Keratinocyte (primary cell): ENCODE results near the gene CRYL1. TPM values are rescaled to one million over a fixed set of nuclear protein-coding genes. Genes with fewer than 3 reads are reported as not detected.
A peak's percentile ranks its signal among the peaks of the same experiment; 100 is the strongest.

Experiments used
- DNase-seq: peaks from one replicate; pipeline ENCODE4 v3.0.0-alpha.2; 2011; ENCODE audit warnings: low read depth, missing footprints, low spot score
- FAIRE-seq: peaks from 2 replicates; lab custom pipeline; 2011; peaks lifted over from hg19 to GRCh38; lab: Jason Lieb, UNC
- H2AFZ ChIP-seq: 2 replicates; pipeline ENCODE4 v1.6.0; 2012; ENCODE audit warnings: low read length, control low read depth, inconsistent platforms; ENCODE audit not compliant: control insufficient read depth
- H3K27ac ChIP-seq: 2 replicates; pipeline ENCODE4 v1.5.1; 2011; ENCODE audit warnings: low read length; ENCODE audit not compliant: control insufficient read depth, insufficient read depth
- H3K27me3 ChIP-seq: 3 replicates; pipeline ENCODE4 v1.6.0; 2011; ENCODE audit warnings: low read length; ENCODE audit not compliant: control insufficient read depth, insufficient read depth; ENCODE audit errors: extremely low read depth
- H3K36me3 ChIP-seq, 2 experiments: 2 replicates in 1 of 2; 3 replicates in 1 of 2; pipeline ENCODE4 v1.5.1; 2011; ENCODE audit warnings: low read length in 2 of 2, mild to moderate bottlenecking in 1 of 2; ENCODE audit not compliant: control insufficient read depth in 2 of 2, insufficient read depth in 2 of 2; ENCODE audit errors: extremely low read depth in 1 of 2
- H3K4me1 ChIP-seq: 3 replicates; pipeline ENCODE4 v1.5.1; 2011; ENCODE audit warnings: low read length; ENCODE audit not compliant: control insufficient read depth, insufficient read depth; ENCODE audit errors: extremely low read depth
- H3K4me2 ChIP-seq: 3 replicates; pipeline ENCODE4 v1.6.0; 2011; ENCODE audit warnings: low read depth, low read length; ENCODE audit not compliant: control insufficient read depth, insufficient read depth; ENCODE audit errors: extremely low read depth
- H3K4me3 ChIP-seq, 3 experiments: fragments of 200-600 bp in 1 of 3; sonication (generic) in 1 of 3; 2 replicates in 2 of 3; 3 replicates in 1 of 3; pipeline ENCODE4 v1.5.1; 2011 to 2016; ENCODE audit warnings: low read length in 3 of 3, mild to moderate bottlenecking in 3 of 3, control low read depth in 2 of 3, inconsistent platforms in 1 of 3, low read depth in 1 of 3, mixed read lengths in 1 of 3, mixed run types in 1 of 3, moderate library complexity in 1 of 3; ENCODE audit not compliant: control insufficient read depth in 2 of 3, insufficient read depth in 2 of 3; ENCODE audit errors: extremely low read depth in 1 of 3
- H3K79me2 ChIP-seq: 2 replicates; pipeline ENCODE4 v1.6.0; 2012; ENCODE audit warnings: low read length; ENCODE audit not compliant: control insufficient read depth, insufficient read depth
- H3K9ac ChIP-seq: 3 replicates; pipeline ENCODE4 v1.6.0; 2011; ENCODE audit warnings: low read length; ENCODE audit not compliant: control insufficient read depth, insufficient read depth; ENCODE audit errors: extremely low read depth
- H3K9me1 ChIP-seq: 3 replicates; pipeline ENCODE4 v1.6.0; 2011; ENCODE audit warnings: low read length; ENCODE audit not compliant: control insufficient read depth, insufficient read depth; ENCODE audit errors: extremely low read depth
- H3K9me3 ChIP-seq: 2 replicates; pipeline ENCODE4 v1.5.1; 2012; ENCODE audit warnings: low read depth, low read length; ENCODE audit not compliant: control insufficient read depth
- H4K20me1 ChIP-seq: 3 replicates; pipeline ENCODE4 v1.6.0; 2011; ENCODE audit warnings: low read length; ENCODE audit not compliant: control insufficient read depth, insufficient read depth; ENCODE audit errors: extremely low read depth
- EZH2 ChIP-seq: IDR thresholded peaks from one replicate; pipeline ENCODE4 v1.6.1; 2012; ENCODE audit warnings: inconsistent platforms, mild to moderate bottlenecking, low read length, moderate library complexity
- dilution Hi-C: fragments of 300-500 bp; cut with MboI; formaldehyde crosslinking; loops from one replicate; pipeline ENCODE4 v1.7.0; 2020; ENCODE audit warnings: low sequenced_read_pairs; ENCODE audit not compliant: extremely low pct_ligation_motif_present
- polyA plus RNA-seq, 5 experiments: library from polyadenylated mRNA; depleted of rRNA in 3 of 5; stranded (reverse) in 3 of 5; stranded (forward) in 1 of 5; unstranded in 1 of 5; fragments of >200 nt; gene quantifications; 1 replicate in 1 of 5; 2 replicates in 3 of 5; 3 replicates in 1 of 5; pipeline versions ENCODE4 v1.2.1 to v1.2.3, GENCODE V29; 2011 to 2012; ENCODE audit warnings: missing spikeins in 2 of 5, low read depth in 1 of 5, low replicate concordance in 1 of 5
- TF ChIP-seq, protein P1 (sequence below), 3 experiments: IDR thresholded peaks in 1 of 3; conservative IDR thresholded peaks in 1 of 3; optimal IDR thresholded peaks in 1 of 3; 2 replicates in 2 of 3; 3 replicates in 1 of 3; pipeline versions ENCODE3 to v1.5.1; 2011; ENCODE audit warnings: low read length in 3 of 3, mild to moderate bottlenecking in 3 of 3, moderate library complexity in 2 of 3, control low read depth in 1 of 3, inconsistent platforms in 1 of 3; ENCODE audit not compliant: insufficient read depth in 2 of 3; ENCODE audit errors: extremely low read depth in 1 of 3

CRYL1 gene
- polyA plus RNA-seq, 1 donor (not counting 4 experiments of a cell fraction or from before 2014, with no cell fraction given) = 27.2 TPM

DNA sequence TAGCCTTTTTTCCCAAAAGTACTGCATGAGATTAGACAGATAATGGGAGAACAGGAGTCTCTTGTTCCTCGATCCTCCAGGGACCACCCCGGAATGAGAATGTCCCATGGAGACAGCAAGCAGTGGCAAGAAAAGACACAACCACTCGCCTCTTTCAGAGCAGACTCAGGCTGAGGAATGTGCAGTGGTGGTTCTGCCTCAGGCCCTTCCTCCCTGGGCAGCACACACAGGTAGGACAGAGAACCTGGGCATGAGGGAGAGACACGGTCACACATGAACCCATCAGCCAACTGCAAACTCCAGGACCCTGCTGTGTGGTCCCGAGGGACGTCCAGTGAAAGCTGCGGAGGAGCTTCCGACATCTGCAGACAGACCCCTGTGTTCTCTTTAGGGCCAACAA is 31.0 kb downstream of the CRYL1 start:
- H3K36me3 ChIP-seq = no peaks in the 10 kb centered on the region
- no peak overlapping the region for H2AFZ ChIP-seq
- H3K9me3 ChIP-seq = no peaks in the 10 kb centered on the region
- no peak overlapping the region for H3K9ac ChIP-seq
- H4K20me1 ChIP-seq = no peaks in the 10 kb centered on the region
- FAIRE-seq (no peak), DNase-seq (no peak)
- H3K27me3 ChIP-seq = no peaks in the 10 kb centered on the region
- H3K4me2 ChIP-seq = peak overlapping the region; percentile 9
- no peak overlapping the region for H3K4me3 ChIP-seq
- dilution Hi-C loops = loop anchor here (25.0 kb wide), 1 partner anchor 307 kb away; the partner anchor contains the start of gene GJB2
- H3K4me1 ChIP-seq = peaks cover 13% of the 10 kb centered on the region
- no peaks in the 10 kb centered on the region for H3K79me2 ChIP-seq
- TF ChIP-seq, protein P1, sequence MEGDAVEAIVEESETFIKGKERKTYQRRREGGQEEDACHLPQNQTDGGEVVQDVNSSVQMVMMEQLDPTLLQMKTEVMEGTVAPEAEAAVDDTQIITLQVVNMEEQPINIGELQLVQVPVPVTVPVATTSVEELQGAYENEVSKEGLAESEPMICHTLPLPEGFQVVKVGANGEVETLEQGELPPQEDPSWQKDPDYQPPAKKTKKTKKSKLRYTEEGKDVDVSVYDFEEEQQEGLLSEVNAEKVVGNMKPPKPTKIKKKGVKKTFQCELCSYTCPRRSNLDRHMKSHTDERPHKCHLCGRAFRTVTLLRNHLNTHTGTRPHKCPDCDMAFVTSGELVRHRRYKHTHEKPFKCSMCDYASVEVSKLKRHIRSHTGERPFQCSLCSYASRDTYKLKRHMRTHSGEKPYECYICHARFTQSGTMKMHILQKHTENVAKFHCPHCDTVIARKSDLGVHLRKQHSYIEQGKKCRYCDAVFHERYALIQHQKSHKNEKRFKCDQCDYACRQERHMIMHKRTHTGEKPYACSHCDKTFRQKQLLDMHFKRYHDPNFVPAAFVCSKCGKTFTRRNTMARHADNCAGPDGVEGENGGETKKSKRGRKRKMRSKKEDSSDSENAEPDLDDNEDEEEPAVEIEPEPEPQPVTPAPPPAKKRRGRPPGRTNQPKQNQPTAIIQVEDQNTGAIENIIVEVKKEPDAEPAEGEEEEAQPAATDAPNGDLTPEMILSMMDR (optimal IDR thresholded peaks at IDR 0.05 in 1 of 3, IDR thresholded peaks at IDR 0.05 in 1 of 3, conservative IDR thresholded peaks at IDR 0.05 in 1 of 3; ENCODE audit: extremely low read depth in 1 of 3, insufficient read depth in 2 of 3, low read length in 3 of 3) = no peak
- TF ChIP-seq EZH2 = no peak
- H3K27ac ChIP-seq = no peak overlapping the region
- no peaks in the 10 kb centered on the region for H3K9me1 ChIP-seq

DNA sequence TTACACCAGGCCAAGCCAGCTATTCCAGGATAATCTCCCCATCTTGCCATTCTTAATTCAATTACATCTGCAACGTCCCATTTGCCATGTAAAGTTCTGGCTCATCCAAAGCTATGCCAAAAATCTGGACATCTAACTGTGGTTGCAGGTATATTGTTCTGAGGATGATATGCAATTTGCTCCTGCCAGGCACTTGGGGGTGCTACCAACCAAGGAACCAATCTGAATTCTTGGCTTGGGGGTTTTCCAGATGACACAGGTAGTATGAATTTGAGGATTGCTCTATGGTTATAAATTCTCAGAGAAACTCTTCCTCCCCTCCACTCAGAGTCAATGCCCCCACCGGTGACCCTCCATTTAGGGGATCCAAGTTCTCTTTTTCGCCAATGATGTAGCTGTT is 33.0 kb downstream of the CRYL1 start:
- H3K4me1 ChIP-seq = peaks cover 13% of the 10 kb centered on the region
- no peaks in the 10 kb centered on the region for H3K9me1 ChIP-seq
- no peak overlapping the region for H2AFZ ChIP-seq
- no peak overlapping the region for H3K9ac ChIP-seq
- H3K27me3 ChIP-seq = no peaks in the 10 kb centered on the region
- FAIRE-seq = no peak
- dilution Hi-C loops = loop anchor here (25.0 kb wide), 1 partner anchor 305 kb away; the partner anchor contains the start of gene GJB2
- H3K4me2 ChIP-seq = no peak overlapping the region
- no peak for DNase-seq
- no peaks in the 10 kb centered on the region for H4K20me1 ChIP-seq
- TF ChIP-seq, protein P1 (optimal IDR thresholded peaks at IDR 0.05 in 1 of 3, IDR thresholded peaks at IDR 0.05 in 1 of 3, conservative IDR thresholded peaks at IDR 0.05 in 1 of 3; ENCODE audit: extremely low read depth in 1 of 3, insufficient read depth in 2 of 3, low read length in 3 of 3) = peak; percentile 48 to 66 (median 65)
- TF ChIP-seq EZH2 = no peak
- no peaks in the 10 kb centered on the region for H3K36me3 ChIP-seq
- no peaks in the 10 kb centered on the region for H3K9me3 ChIP-seq
- H3K4me3 ChIP-seq = no peak overlapping the region
- H3K79me2 ChIP-seq = no peaks in the 10 kb centered on the region
- no peak overlapping the region for H3K27ac ChIP-seq
